Epidermal melanocyte (primary cell): ENCODE measurements around the gene CBLIF.
"Not testable (repeated sequence)": the region's sequence is repeated elsewhere in the genome, so short reads cannot be mapped to it uniquely, and the experiment has no call there.

Experiments
- DNase-seq: peaks from one replicate; pipeline ENCODE4 v3.0.0; 2011; ENCODE audit warnings: low spot score; ENCODE audit not compliant: insufficient read length

Gene CBLIF

GRCh38 chr11:59845399-59845798 lies at the start of gene CBLIF:
Gene CBLIF (minus strand): TSS chr11:59845499. CDS start chr11:59845453, 46 bp downstream.
- DNase-seq, result no peak

GRCh38 chr11:59894616-59895015 lies 49.3 kb upstream of the CBLIF start:
- DNase-seq, result no peak

- no peak for DNase-seq
Observed at GRCh38 chr11:59891781-59892181, 46.5 kb upstream of the CBLIF start.

GRCh38 chr11:59887156-59887555 lies 41.9 kb upstream of the CBLIF start:
- not testable (repeated sequence) for DNase-seq

- DNase-seq, result no peak
Observed at GRCh38 chr11:59883597-59883996, 38.3 kb upstream of the CBLIF start.

- DNase-seq, result no peak
Observed at GRCh38 chr11:59879567-59879966, 34.3 kb upstream of the CBLIF start.

GRCh38 chr11:59878575-59878974 lies 33.3 kb upstream of the CBLIF start, which contains the start of gene OOSP3:
Gene OOSP3 (plus strand): TSS chr11:59878782. CDS start chr11:59878809, 27 bp downstream.
- no peak for DNase-seq

GRCh38 chr11:59877784-59878183 lies 32.5 kb upstream of the CBLIF start:
- DNase-seq, result no peak

GRCh38 chr11:59877325-59877724 lies 32.0 kb upstream of the CBLIF start:
- DNase-seq, result no peak

GRCh38 chr11:59875856-59876519 lies 30.7 kb upstream of the CBLIF start:
- no peak for DNase-seq

- DNase-seq, result no peak
Observed at GRCh38 chr11:59872076-59872475, 26.8 kb upstream of the CBLIF start.

- DNase-seq, result no peak
Observed at GRCh38 chr11:59867946-59868345, 22.6 kb upstream of the CBLIF start.

GRCh38 chr11:59866836-59867235 lies 21.5 kb upstream of the CBLIF start:
- DNase-seq, result no peak

GRCh38 chr11:59866397-59866796 lies 21.1 kb upstream of the CBLIF start, which contains the start of gene TCN1:
Gene TCN1 (minus strand): TSS chr11:59866487. CDS start chr11:59866470, 17 bp downstream.
- no peak for DNase-seq

GRCh38 chr11:59865031-59865430 lies 19.7 kb upstream of the CBLIF start:
- peak; percentile 70 for DNase-seq

GRCh38 chr11:59862252-59862651 lies 17.0 kb upstream of the CBLIF start:
- DNase-seq, result no peak

- DNase-seq, result no peak
Observed at GRCh38 chr11:59859673-59860072, 14.4 kb upstream of the CBLIF start.

GRCh38 chr11:59857439-59858434 lies 12.4 kb upstream of the CBLIF start:
- DNase-seq, result no peak

- no peak for DNase-seq
Observed at GRCh38 chr11:59854871-59855270, 9.6 kb upstream of the CBLIF start.

- DNase-seq, result not testable (repeated sequence)
Observed at GRCh38 chr11:59851416-59851815, 6.1 kb upstream of the CBLIF start.

- not testable (repeated sequence) for DNase-seq
Observed at GRCh38 chr11:59849551-59849950, 4.3 kb upstream of the CBLIF start.

GRCh38 chr11:59849129-59849528 lies 3.8 kb upstream of the CBLIF start:
- no peak for DNase-seq
